Prostate gland (tissue), 2 donors: ENCODE measurements around the gene CBY3. TPM values are rescaled to one million over a fixed set of nuclear protein-coding genes. Genes with fewer than 3 reads are reported as not detected.

Experiments used
- DNase-seq: peaks from one replicate; pipeline ENCODE4 v3.0.0-alpha.2; 2019; ENCODE audit warnings: low spot score
- H3K27ac ChIP-seq, 2 donors: fragments of 200-600 bp; sonication (generic); 2 replicates each; pipeline ENCODE4 v1.5.1; 2017 to 2019
- H3K27me3 ChIP-seq: fragments of 200-600 bp; sonication (generic); replicated peaks from 2 replicates; pipeline ENCODE4 v1.5.1; 2019; ENCODE audit not compliant: insufficient read depth
- H3K36me3 ChIP-seq, 2 donors: fragments of 200-600 bp; sonication (generic); 1 replicate in 1 of 2; 2 replicates in 1 of 2; pipeline versions ENCODE4 v1.5.1 to v1.8.1; 2017 to 2019
- H3K4me1 ChIP-seq: fragments of 200-600 bp; sonication (generic); replicated peaks from 2 replicates; pipeline ENCODE4 v1.5.1; 2019
- H3K4me3 ChIP-seq, 2 donors: fragments of 200-600 bp; sonication (generic); 2 replicates each; pipeline ENCODE4 v1.5.1; 2017 to 2019
- H3K9me3 ChIP-seq: fragments of 200-600 bp; sonication (generic); 2 replicates; pipeline ENCODE4 v1.5.1; 2017
- POLR2A ChIP-seq: fragments of 450-650 bp; IDR thresholded peaks from one replicate; pipeline ENCODE4 v1.6.1; 2016; ENCODE audit warnings: antibody characterized with exemption, mild to moderate bottlenecking
- POLR2AphosphoS5 ChIP-seq: sonication (generic); formaldehyde crosslinking; IDR thresholded peaks from one replicate; pipeline ENCODE4 v1.6.1; 2017; ENCODE audit warnings: antibody characterized with exemption
- WGBS: methylation state at CpG from one replicate; pipeline ENCODE4 v1.1.5; 2018; 5-methylcytosine and 5-hydroxymethylcytosine counted together
- intact Hi-C: fragments of 100-400 bp; cut with DNase I; formaldehyde crosslinking; loops from one replicate; pipeline ENCODE4 v1.14.2; 2022
- total RNA-seq, 2 donors: library from RNA; depleted of rRNA; stranded (reverse); fragments of >200 nt; gene quantifications; one replicate each; pipeline ENCODE4 v1.1.0, GENCODE V29; 2016
- TF ChIP-seq, protein P1 (sequence below), 4 experiments: fragments of 200-600 bp in 2 of 4; fragments of 450-650 bp in 2 of 4; sonication (generic) in 2 of 4; IDR thresholded peaks; 1 replicate in 3 of 4; 2 replicates in 1 of 4; pipeline ENCODE4 v1.5.1; 2016 to 2019; ENCODE audit warnings: antibody characterized with exemption in 4 of 4, mild to moderate bottlenecking in 2 of 4, moderate library complexity in 2 of 4

Gene CBY3
- total RNA-seq: 1 to 10 TPM in 1 of 2 donors, not detected in 1; 5.0 TPM

DNA sequence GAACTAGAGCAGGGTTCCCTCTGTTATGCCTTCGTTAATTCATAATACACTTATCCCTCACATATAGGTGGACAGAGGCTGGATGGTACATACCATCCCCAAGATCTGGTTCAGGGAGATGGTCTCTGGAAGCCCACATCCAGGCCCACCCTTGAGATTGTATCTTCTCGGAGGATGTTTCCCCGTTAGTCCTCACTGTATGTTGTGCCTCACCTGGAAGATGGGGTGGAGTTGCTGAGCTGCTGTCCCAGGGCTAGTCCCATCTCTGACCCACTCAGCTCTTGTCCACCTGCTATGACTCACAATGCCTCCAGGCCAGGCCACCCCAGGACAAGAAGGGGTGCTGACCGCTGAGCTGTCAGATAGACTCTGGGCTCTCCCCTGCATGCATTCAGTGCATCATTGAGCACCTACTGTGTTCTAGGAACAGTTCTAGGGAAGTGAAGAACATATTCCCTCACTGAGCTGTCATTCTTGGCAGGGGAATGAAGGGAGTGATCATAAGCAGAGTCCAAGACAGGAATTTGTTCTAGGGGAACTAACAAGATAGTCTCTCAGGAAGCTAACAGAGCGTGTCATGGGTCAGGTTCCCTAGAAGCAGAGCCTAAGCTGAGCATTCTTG is at the start of gene CBY3:
CBY3 (minus strand) TSS at position 255 of the 622 bp plus-strand sequence; CDS start at position 139, 116 bp downstream.
- Histone ChIP-seq H3K4me1 (peaks cover 4% of the 10 kb centered on the region), H3K9me3 (no peaks in the 10 kb centered on the region), H3K36me3 (no peaks in the 10 kb centered on the region), H3K27me3 (no peaks in the 10 kb centered on the region), H3K4me3 (no peak within 1 kb of the TSS), H3K27ac (no peak within 1 kb of the TSS)
- TF ChIP-seq, protein P1, sequence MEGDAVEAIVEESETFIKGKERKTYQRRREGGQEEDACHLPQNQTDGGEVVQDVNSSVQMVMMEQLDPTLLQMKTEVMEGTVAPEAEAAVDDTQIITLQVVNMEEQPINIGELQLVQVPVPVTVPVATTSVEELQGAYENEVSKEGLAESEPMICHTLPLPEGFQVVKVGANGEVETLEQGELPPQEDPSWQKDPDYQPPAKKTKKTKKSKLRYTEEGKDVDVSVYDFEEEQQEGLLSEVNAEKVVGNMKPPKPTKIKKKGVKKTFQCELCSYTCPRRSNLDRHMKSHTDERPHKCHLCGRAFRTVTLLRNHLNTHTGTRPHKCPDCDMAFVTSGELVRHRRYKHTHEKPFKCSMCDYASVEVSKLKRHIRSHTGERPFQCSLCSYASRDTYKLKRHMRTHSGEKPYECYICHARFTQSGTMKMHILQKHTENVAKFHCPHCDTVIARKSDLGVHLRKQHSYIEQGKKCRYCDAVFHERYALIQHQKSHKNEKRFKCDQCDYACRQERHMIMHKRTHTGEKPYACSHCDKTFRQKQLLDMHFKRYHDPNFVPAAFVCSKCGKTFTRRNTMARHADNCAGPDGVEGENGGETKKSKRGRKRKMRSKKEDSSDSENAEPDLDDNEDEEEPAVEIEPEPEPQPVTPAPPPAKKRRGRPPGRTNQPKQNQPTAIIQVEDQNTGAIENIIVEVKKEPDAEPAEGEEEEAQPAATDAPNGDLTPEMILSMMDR (IDR thresholded peaks at IDR 0.05): no peak
- TF ChIP-seq POLR2A (no peak), POLR2AphosphoS5 (no peak)
- no peak for DNase-seq
- intact Hi-C loops: no loop called here
- 93% methylated on average over 5 of the region's 5 CpGs for WGBS

DNA sequence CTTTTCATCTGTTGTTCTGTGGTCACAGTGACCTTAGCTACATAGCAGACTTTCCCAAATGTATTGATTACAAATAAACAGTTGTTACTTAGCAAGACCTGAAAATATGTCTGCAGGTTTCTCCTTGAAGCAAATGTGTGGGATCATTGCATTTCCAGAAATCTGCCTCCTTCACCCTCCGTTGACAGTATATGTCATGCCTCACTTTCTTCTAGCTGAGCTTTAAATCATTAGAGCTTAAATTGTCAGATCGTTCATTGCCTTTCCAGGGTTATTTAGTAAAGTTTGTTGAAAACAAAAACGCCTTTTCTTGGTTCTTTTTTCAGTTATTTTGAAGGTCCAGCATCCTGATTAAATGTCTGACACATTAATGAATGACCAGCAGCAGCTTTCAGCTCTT is 49.5 kb upstream of the CBY3 start:
- TF ChIP-seq POLR2AphosphoS5: no peak
- H3K4me1 ChIP-seq: no peaks in the 10 kb centered on the region
- WGBS: 76% methylated on average over 3 of the region's 3 CpGs
- no peak overlapping the region for H3K4me3 ChIP-seq
- H3K27me3 ChIP-seq: no peaks in the 10 kb centered on the region
- no peak overlapping the region for H3K27ac ChIP-seq
- intact Hi-C loops: no loop called here
- peaks cover 0 to 6% of the 10 kb centered on the region in 2 donors for H3K36me3 ChIP-seq
- DNase-seq: no peak
- no peaks in the 10 kb centered on the region for H3K9me3 ChIP-seq

DNA sequence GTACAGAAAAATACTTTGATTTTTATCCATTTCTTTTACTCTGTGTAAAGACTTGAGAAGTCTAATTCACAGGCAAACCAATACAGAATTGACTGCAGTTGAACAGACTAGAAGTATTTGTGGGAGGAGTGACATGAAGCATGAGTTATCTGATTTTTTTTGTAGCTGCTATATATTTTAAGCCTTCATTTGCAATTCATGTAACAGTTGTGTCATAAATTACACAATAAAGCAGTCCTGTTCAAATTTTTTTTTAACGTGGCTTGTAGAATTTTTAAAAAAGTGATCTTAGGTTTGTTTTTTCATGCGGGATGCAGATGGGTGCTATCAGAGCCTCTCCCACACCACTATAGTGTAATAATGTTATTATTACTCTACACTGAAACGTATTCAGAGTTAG is 48.9 kb upstream of the CBY3 start:
- peaks cover 5 to 12% of the 10 kb centered on the region in 2 donors for H3K36me3 ChIP-seq
- WGBS: 82% methylated on average over 3 of the region's 3 CpGs
- TF ChIP-seq, protein P1 (IDR thresholded peaks at IDR 0.05): no peak
- no peak for TF ChIP-seq POLR2A
- TF ChIP-seq POLR2AphosphoS5: no peak
- intact Hi-C loops: no loop called here
- no peak for DNase-seq
- H3K9me3 ChIP-seq: no peaks in the 10 kb centered on the region
- H3K4me3 ChIP-seq: no peak overlapping the region
- H3K27me3 ChIP-seq: no peaks in the 10 kb centered on the region
- no peak overlapping the region for H3K27ac ChIP-seq
- no peaks in the 10 kb centered on the region for H3K4me1 ChIP-seq

DNA sequence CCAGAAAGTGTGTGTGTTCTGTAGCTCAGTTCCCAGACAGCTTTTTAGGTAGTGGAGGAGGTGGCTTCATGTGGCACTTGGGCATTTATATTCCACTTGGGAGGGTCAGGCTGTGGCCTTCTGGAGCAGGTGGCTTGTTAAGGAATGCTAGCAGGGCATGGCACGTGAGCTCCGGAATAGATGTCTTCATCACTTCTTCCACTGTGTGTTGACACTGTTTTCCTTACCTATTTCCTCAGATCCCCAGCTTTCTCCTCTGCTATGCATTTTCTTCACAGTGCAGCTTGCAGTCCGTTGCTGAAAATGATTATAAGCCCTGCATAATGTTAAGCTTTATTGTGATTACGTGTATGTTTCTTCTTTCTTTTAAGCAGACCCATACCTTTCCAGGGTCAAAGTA is 48.5 kb upstream of the CBY3 start:
- peaks cover 6 to 13% of the 10 kb centered on the region in 2 donors for H3K36me3 ChIP-seq
- H3K4me1 ChIP-seq: no peaks in the 10 kb centered on the region
- no peaks in the 10 kb centered on the region for H3K9me3 ChIP-seq
- H3K4me3 ChIP-seq: no peak overlapping the region
- DNase-seq: no peak
- no peaks in the 10 kb centered on the region for H3K27me3 ChIP-seq
- WGBS: 88% methylated on average over 4 of the region's 4 CpGs
- intact Hi-C loops: no loop called here
- no peak overlapping the region for H3K27ac ChIP-seq
- TF ChIP-seq, protein P1 (IDR thresholded peaks at IDR 0.05): no peak
- TF ChIP-seq POLR2A: no peak
- TF ChIP-seq POLR2AphosphoS5: no peak

DNA sequence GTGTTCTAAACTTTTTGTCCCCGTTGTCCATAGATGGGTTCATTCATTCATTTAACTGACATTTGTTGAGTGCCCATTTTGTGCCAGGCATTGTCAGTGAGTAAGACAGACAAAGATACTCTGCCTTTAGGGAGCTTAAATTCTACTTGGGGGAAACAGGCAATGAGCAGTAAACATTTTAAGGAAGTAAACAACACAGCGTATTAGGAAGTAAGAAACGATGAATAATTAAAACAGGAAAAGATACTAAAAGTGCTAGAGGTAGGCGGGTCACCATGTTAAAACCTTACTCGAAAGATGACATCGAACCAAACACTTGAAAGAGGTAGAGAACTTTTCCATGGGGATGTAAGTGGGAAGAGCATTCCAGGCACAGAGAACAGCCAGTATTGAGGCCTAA is 46.3 kb upstream of the CBY3 start:
- H3K9me3 ChIP-seq: no peaks in the 10 kb centered on the region
- TF ChIP-seq POLR2A (no peak), POLR2AphosphoS5 (no peak)
- TF ChIP-seq, protein P1 (IDR thresholded peaks at IDR 0.05): no peak
- no peak overlapping the region for H3K4me3 ChIP-seq
- H3K27me3 ChIP-seq: no peaks in the 10 kb centered on the region
- intact Hi-C loops: no loop called here
- no peak overlapping the region for H3K27ac ChIP-seq
- DNase-seq: no peak
- peaks cover 13 to 16% of the 10 kb centered on the region in 2 donors for H3K36me3 ChIP-seq
- H3K4me1 ChIP-seq: no peaks in the 10 kb centered on the region
- 93% methylated on average over 6 of the region's 6 CpGs for WGBS
